Prostate gland (tissue), 2 donors: ENCODE data around the gene CALML3. TPM values are rescaled to one million over a fixed set of nuclear protein-coding genes. Genes with fewer than 3 reads are reported as not detected.
A peak's percentile ranks its signal among the peaks of the same experiment; 100 is the strongest.
"Not testable (repeated sequence)": the region's sequence is repeated elsewhere in the genome, so short reads cannot be mapped to it uniquely, and the experiment has no call there.

Experiments used
- DNase-seq: peaks from one replicate; pipeline ENCODE4 v3.0.0-alpha.2; 2019; ENCODE audit warnings: low spot score
- H3K27ac ChIP-seq, 2 donors: fragments of 200-600 bp; sonication (generic); 2 replicates each; pipeline ENCODE4 v1.5.1; 2017 to 2019
- H3K27me3 ChIP-seq: fragments of 200-600 bp; sonication (generic); replicated peaks from 2 replicates; pipeline ENCODE4 v1.5.1; 2019; ENCODE audit not compliant: insufficient read depth
- H3K36me3 ChIP-seq, 2 donors: fragments of 200-600 bp; sonication (generic); 1 replicate in 1 of 2; 2 replicates in 1 of 2; pipeline versions ENCODE4 v1.5.1 to v1.8.1; 2017 to 2019
- H3K4me1 ChIP-seq: fragments of 200-600 bp; sonication (generic); replicated peaks from 2 replicates; pipeline ENCODE4 v1.5.1; 2019
- H3K4me3 ChIP-seq, 2 donors: fragments of 200-600 bp; sonication (generic); 2 replicates each; pipeline ENCODE4 v1.5.1; 2017 to 2019
- H3K9me3 ChIP-seq: fragments of 200-600 bp; sonication (generic); 2 replicates; pipeline ENCODE4 v1.5.1; 2017
- POLR2A ChIP-seq: fragments of 450-650 bp; IDR thresholded peaks from one replicate; pipeline ENCODE4 v1.6.1; 2016; ENCODE audit warnings: antibody characterized with exemption, mild to moderate bottlenecking
- POLR2AphosphoS5 ChIP-seq: sonication (generic); formaldehyde crosslinking; IDR thresholded peaks from one replicate; pipeline ENCODE4 v1.6.1; 2017; ENCODE audit warnings: antibody characterized with exemption
- WGBS: methylation state at CpG from one replicate; pipeline ENCODE4 v1.1.5; 2018; 5-methylcytosine and 5-hydroxymethylcytosine counted together
- intact Hi-C: fragments of 100-400 bp; cut with DNase I; formaldehyde crosslinking; loops from one replicate; pipeline ENCODE4 v1.14.2; 2022
- total RNA-seq, 2 donors: library from RNA; depleted of rRNA; stranded (reverse); fragments of >200 nt; gene quantifications; one replicate each; pipeline ENCODE4 v1.1.0, GENCODE V29; 2016
- TF ChIP-seq, protein P1 (sequence below), 4 experiments: fragments of 200-600 bp in 2 of 4; fragments of 450-650 bp in 2 of 4; sonication (generic) in 2 of 4; IDR thresholded peaks; 1 replicate in 3 of 4; 2 replicates in 1 of 4; pipeline ENCODE4 v1.5.1; 2016 to 2019; ENCODE audit warnings: antibody characterized with exemption in 4 of 4, mild to moderate bottlenecking in 2 of 4, moderate library complexity in 2 of 4

The CALML3 gene
- 1 to 10 TPM; 1.6 to 8.0 TPM for total RNA-seq

DNA sequence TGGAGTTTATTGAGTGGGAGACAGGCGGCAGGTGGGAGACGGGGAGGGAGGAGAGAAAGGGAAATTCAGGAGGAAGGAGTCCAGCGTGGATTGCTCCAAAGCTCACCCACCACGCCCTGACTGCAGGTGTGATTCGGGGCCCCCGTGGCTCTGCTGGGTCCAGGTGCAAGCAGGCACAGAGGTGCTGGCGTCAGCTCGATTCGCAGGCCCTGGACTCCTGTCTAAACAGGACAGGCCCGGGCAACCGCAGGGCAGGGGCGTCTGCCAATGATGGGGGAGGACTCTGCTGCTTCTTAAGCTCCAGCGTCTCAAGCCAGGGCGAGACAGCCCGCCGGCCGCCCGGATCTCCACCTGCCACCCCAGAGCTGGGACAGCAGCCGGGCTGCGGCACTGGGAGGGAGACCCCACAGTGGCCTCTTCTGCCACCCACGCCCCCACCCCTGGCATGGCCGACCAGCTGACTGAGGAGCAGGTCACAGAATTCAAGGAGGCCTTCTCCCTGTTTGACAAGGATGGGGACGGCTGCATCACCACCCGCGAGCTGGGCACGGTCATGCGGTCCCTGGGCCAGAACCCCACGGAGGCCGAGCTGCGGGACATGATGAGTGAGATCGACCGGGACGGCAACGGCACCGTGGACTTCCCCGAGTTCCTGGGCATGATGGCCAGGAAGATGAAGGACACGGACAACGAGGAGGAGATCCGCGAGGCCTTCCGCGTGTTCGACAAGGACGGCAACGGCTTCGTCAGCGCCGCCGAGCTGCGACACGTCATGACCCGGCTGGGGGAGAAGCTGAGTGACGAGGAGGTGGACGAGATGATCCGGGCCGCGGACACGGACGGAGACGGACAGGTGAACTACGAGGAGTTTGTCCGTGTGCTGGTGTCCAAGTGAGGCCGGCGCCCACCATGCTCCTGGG, at the start of gene CALML3:
TSS of gene CALML3 (plus strand) at position 321 of the 920 bp plus-strand sequence. CDS start at position 446, 125 bp downstream.
- intact Hi-C loops, result loop anchor here (5.0 kb wide), 1 partner anchor 97 kb away; no protein-coding TSS in a partner anchor

DNA sequence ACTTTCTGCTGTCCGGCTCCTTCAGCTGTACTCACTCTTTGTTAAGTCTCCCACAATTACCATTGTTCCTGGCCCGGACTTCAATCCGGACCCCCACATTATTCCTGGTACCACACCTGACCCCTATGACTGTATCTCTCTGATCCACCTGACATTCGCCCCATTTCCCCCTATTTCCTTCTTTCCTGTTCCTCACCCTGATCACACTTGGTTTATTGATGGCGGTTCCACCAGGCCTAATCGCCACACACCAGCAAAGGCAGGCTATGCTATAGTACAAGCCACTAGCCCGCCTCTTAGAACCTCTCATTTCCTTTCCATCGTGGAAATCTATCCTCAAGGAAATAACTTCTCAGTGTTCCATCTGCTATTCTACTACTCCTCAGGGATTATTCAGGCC, 49.7 kb upstream of the CALML3 start:
- WGBS, result 95% methylated on average over 7 of the region's 8 CpGs
- H3K4me3 ChIP-seq, intact Hi-C loops, H3K27ac ChIP-seq, H3K36me3 ChIP-seq, DNase-seq, H3K4me1 ChIP-seq, H3K9me3 ChIP-seq, H3K27me3 ChIP-seq: not testable (repeated sequence)

More for the DNA sequence above, at the start of gene CALML3:
- H3K4me3 ChIP-seq, result no peak within 1 kb of the TSS
- no peaks in the 10 kb centered on the region for H3K4me1 ChIP-seq
- peak within 1 kb of the TSS in 1 of 2 donors; percentile 24 for H3K27ac ChIP-seq
- 58% methylated on average over 60 of the region's 64 CpGs for WGBS
- H3K27me3 ChIP-seq, result no peaks in the 10 kb centered on the region
- TF ChIP-seq POLR2AphosphoS5 (no peak), POLR2A (no peak)
- TF ChIP-seq, protein P1, sequence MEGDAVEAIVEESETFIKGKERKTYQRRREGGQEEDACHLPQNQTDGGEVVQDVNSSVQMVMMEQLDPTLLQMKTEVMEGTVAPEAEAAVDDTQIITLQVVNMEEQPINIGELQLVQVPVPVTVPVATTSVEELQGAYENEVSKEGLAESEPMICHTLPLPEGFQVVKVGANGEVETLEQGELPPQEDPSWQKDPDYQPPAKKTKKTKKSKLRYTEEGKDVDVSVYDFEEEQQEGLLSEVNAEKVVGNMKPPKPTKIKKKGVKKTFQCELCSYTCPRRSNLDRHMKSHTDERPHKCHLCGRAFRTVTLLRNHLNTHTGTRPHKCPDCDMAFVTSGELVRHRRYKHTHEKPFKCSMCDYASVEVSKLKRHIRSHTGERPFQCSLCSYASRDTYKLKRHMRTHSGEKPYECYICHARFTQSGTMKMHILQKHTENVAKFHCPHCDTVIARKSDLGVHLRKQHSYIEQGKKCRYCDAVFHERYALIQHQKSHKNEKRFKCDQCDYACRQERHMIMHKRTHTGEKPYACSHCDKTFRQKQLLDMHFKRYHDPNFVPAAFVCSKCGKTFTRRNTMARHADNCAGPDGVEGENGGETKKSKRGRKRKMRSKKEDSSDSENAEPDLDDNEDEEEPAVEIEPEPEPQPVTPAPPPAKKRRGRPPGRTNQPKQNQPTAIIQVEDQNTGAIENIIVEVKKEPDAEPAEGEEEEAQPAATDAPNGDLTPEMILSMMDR (IDR thresholded peaks at IDR 0.05), result no peak
- DNase-seq, result peak; percentile 61
- H3K36me3 ChIP-seq, result no peaks in the 10 kb centered on the region
- no peaks in the 10 kb centered on the region for H3K9me3 ChIP-seq

DNA sequence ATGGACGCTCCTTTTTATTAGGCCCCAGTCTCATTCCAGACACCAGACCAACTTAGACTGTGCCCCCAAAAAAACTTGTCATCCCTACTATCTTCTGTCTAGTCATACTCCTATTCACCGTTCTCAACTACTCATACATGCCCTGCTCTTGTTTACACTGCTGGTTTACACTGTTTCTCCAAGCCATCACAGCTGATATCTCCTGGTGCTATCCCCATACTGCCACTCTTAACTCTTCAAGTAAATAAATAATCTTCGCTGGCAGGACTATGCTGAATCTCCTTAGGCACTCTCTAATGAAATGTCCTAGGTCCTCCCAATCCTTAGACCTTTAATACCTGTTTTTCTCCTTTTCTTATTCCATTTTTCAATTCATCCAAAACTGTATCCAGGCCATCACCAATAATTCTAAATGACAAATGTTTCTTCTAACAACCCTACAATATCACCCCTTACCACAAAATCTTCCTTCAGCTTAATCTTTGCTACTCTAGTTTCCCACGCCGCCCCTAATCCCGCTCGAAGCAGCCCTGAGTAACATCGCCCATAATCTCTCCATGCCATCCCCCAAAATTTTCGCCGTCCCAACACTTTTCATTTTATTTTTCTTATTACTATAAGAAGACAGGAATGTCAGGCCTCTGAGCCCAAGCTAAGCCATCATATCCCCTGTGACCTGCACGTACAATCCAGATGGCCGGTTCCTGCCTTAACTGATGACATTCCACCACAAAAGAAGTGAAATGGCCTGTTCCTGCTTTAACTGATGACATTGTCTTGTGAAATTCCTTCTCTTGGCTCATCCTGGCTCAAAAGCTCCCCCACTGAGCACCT, 48.6 kb upstream of the CALML3 start:
- intact Hi-C loops, DNase-seq: not testable (repeated sequence)
- 92% methylated on average over 12 of the region's 12 CpGs for WGBS

DNA sequence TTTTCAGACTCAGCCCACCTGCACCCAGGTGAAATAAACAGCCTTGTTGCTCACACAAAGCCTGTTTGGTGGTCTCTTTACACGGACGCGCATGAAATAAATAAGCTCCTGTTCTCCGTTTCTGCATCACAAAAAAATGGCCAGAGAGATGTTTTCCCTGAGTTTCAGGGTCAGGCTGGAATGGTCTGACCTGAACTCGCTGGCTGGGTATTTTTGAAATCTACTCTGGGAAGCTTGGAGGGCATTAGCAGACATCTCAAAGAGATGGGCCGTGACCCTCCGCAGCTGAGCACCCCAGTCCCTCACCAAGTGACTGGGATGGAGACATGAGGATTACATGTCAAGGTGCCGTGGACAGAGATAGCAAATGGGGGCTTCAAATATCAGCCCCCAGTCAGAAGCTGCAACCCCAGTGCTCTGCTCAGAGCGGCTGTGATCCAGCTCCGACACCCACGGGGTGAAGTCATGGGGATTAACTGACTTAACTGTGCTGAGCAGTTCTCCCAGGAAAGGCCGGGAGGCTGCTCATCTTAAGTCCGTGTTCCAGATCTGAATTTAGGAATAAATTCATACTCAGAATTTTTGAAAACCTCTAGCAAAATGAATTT, 47.7 kb upstream of the CALML3 start:
- no peaks in the 10 kb centered on the region for H3K4me1 ChIP-seq
- no peak overlapping the region for H3K27ac ChIP-seq
- H3K27me3 ChIP-seq, result no peaks in the 10 kb centered on the region
- intact Hi-C loops, result no loop called here
- TF ChIP-seq POLR2A (no peak), POLR2AphosphoS5 (no peak)
- TF ChIP-seq, protein P1 (IDR thresholded peaks at IDR 0.05), result no peak
- H3K4me3 ChIP-seq, result no peak overlapping the region
- H3K9me3 ChIP-seq, result no peaks in the 10 kb centered on the region
- 90% methylated on average over 13 of the region's 13 CpGs for WGBS
- H3K36me3 ChIP-seq, result no peaks in the 10 kb centered on the region
- DNase-seq, result no peak

More for the DNA sequence above, 48.6 kb upstream of the CALML3 start:
- H3K4me3 ChIP-seq, H3K4me1 ChIP-seq, H3K27me3 ChIP-seq, H3K36me3 ChIP-seq, H3K27ac ChIP-seq, H3K9me3 ChIP-seq: not testable (repeated sequence)

DNA sequence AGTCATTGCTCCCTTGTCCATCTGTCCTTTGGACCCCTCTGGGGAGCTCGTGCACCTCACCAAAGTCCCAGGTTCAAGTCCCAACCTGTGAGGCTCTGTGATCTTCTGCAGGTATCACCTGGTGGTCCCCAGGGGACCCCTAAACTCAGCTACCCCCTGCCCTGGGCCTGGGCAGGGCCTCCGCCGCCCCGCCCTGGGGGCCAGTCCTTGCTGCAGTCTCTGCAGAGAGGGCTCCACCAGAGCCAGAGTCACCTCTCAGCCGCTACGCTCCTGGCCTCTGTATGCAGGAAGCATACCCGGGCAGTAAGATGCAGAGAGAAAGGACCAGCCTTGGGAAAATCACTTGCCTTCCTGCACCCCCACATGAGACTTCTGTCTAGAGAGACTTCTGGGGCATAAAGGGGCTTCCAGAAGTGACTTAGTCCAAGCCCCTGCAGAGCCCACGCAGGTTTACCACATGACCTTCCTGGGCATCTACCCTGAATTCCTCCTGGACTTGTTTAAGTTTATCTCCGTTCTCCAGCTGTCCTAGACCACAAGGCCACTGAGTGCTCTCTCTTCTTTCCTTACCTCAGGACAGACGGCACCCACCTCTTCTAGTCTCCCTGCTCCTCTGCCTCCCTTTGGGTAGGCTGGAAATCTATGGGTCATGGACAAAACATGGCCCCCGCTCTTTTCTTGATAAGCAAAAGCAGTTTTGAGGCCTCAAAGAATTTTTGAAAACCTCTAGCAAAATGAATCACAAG, 46.6 kb upstream of the CALML3 start:
- no peaks in the 10 kb centered on the region for H3K36me3 ChIP-seq
- intact Hi-C loops, result no loop called here
- no peaks in the 10 kb centered on the region for H3K9me3 ChIP-seq
- H3K27ac ChIP-seq, result no peak overlapping the region
- TF ChIP-seq POLR2AphosphoS5 (no peak), POLR2A (no peak)
- TF ChIP-seq, protein P1 (IDR thresholded peaks at IDR 0.05), result no peak
- no peaks in the 10 kb centered on the region for H3K4me1 ChIP-seq
- no peaks in the 10 kb centered on the region for H3K27me3 ChIP-seq
- WGBS, result 94% methylated on average over 11 of the region's 11 CpGs
- no peak for DNase-seq
- H3K4me3 ChIP-seq, result no peak overlapping the region
